Epithelial cell of esophagus (primary cell): ENCODE data around the gene CEP152.

Experiments used
- DNase-seq: peaks from one replicate; pipeline ENCODE4 v3.0.0; 2010; ENCODE audit warnings: low read depth
- H3K4me3 ChIP-seq: 2 replicates; pipeline ENCODE4 v1.5.1; 2011; ENCODE audit warnings: mild to moderate bottlenecking, low read length, control low read depth
- CTCF ChIP-seq: IDR thresholded peaks from 2 replicates; pipeline ENCODE4 v1.5.1; 2011; ENCODE audit warnings: low read depth, mild to moderate bottlenecking, low read length, control low read depth, inconsistent platforms; ENCODE audit not compliant: insufficient read depth; ENCODE audit errors: missing control alignments

Gene CEP152

GRCh38 chr15:48851956-48852355 lies 41.1 kb upstream of the CEP152 start:
- no peak for TF ChIP-seq CTCF
- H3K4me3 ChIP-seq, result no peak overlapping the region
- no peak for DNase-seq

GRCh38 chr15:48850648-48851047 lies 39.8 kb upstream of the CEP152 start:
- DNase-seq, result no peak
- no peak overlapping the region for H3K4me3 ChIP-seq
- no peak for TF ChIP-seq CTCF

GRCh38 chr15:48845123-48845522 lies 34.3 kb upstream of the CEP152 start:
- no peak for TF ChIP-seq CTCF
- DNase-seq, result no peak
- no peak overlapping the region for H3K4me3 ChIP-seq

GRCh38 chr15:48842501-48842900 lies 31.6 kb upstream of the CEP152 start:
- no peak for DNase-seq
- TF ChIP-seq CTCF, result no peak
- H3K4me3 ChIP-seq, result no peak overlapping the region

- TF ChIP-seq CTCF, result no peak
- DNase-seq, result no peak
- H3K4me3 ChIP-seq, result no peak overlapping the region
Observed at GRCh38 chr15:48834756-48835155, 23.9 kb upstream of the CEP152 start.

- no peak overlapping the region for H3K4me3 ChIP-seq
- DNase-seq, result no peak
- no peak for TF ChIP-seq CTCF
Observed at GRCh38 chr15:48833526-48834239, 22.8 kb upstream of the CEP152 start.

- no peak for TF ChIP-seq CTCF
- no peak overlapping the region for H3K4me3 ChIP-seq
- no peak for DNase-seq
Observed at GRCh38 chr15:48832648-48833047, 21.8 kb upstream of the CEP152 start.
